ENCODE results near the gene KCTD18.

KCTD18 gene

GRCh38 chr2:200472853-200473464 is 36.9 kb downstream of the KCTD18 start:
- peaks cover 18% of the 10 kb centered on the region for H3K4me1 Mint-ChIP-seq (ENCODE audit: low read depth)
- H3K27ac Mint-ChIP-seq: no peak overlapping the region
- H3K4me3 Mint-ChIP-seq: no peak overlapping the region
- H3K36me3 Mint-ChIP-seq: peaks cover 2% of the 10 kb centered on the region
- H3K27me3 Mint-ChIP-seq: no peaks in the 10 kb centered on the region
- H3K9me3 Mint-ChIP-seq (ENCODE audit: low read depth): no peaks in the 10 kb centered on the region

GRCh38 chr2:200471928-200472645 is 37.8 kb downstream of the KCTD18 start:
- Mint-ChIP-seq H3K4me1 (ENCODE audit: low read depth) (peaks cover 27% of the 10 kb centered on the region), H3K4me3 (no peak overlapping the region), H3K27ac (no peak overlapping the region), H3K27me3 (no peaks in the 10 kb centered on the region), H3K9me3 (ENCODE audit: low read depth) (no peaks in the 10 kb centered on the region), H3K36me3 (no peaks in the 10 kb centered on the region)

- no peaks in the 10 kb centered on the region for H3K36me3 Mint-ChIP-seq
- H3K4me3 Mint-ChIP-seq: no peak overlapping the region
- no peaks in the 10 kb centered on the region for H3K27me3 Mint-ChIP-seq
- no peaks in the 10 kb centered on the region for H3K9me3 Mint-ChIP-seq (ENCODE audit: low read depth)
- peaks cover 34% of the 10 kb centered on the region for H3K4me1 Mint-ChIP-seq (ENCODE audit: low read depth)
- no peak overlapping the region for H3K27ac Mint-ChIP-seq
These were observed 38.5 kb downstream of the KCTD18 start for GRCh38 chr2:200471324-200471848.

GRCh38 chr2:200470230-200470629 is 39.6 kb downstream of the KCTD18 start:
- no peak overlapping the region for H3K4me3 Mint-ChIP-seq
- H3K4me1 Mint-ChIP-seq (ENCODE audit: low read depth): peaks cover 39% of the 10 kb centered on the region
- H3K9me3 Mint-ChIP-seq (ENCODE audit: low read depth): no peaks in the 10 kb centered on the region
- no peak overlapping the region for H3K27ac Mint-ChIP-seq
- H3K36me3 Mint-ChIP-seq: no peaks in the 10 kb centered on the region
- H3K27me3 Mint-ChIP-seq: no peaks in the 10 kb centered on the region

GRCh38 chr2:200469708-200470211 is 40.1 kb downstream of the KCTD18 start:
- Mint-ChIP-seq H3K4me3 (no peak overlapping the region), H3K27ac (no peak overlapping the region)

GRCh38 chr2:200467806-200468681 is 41.8 kb downstream of the KCTD18 start:
- Mint-ChIP-seq H3K4me3 (peak overlapping the region; percentile 77), H3K9me3 (ENCODE audit: low read depth) (no peaks in the 10 kb centered on the region), H3K36me3 (no peaks in the 10 kb centered on the region)

More at GRCh38 chr2:200469708-200470211, 40.1 kb downstream of the KCTD18 start:
- H3K9me3 Mint-ChIP-seq (ENCODE audit: low read depth): no peaks in the 10 kb centered on the region
- H3K36me3 Mint-ChIP-seq: no peaks in the 10 kb centered on the region
- H3K27me3 Mint-ChIP-seq: no peaks in the 10 kb centered on the region
- H3K4me1 Mint-ChIP-seq (ENCODE audit: low read depth): peaks cover 41% of the 10 kb centered on the region

GRCh38 chr2:200466425-200467418 is 43.1 kb downstream of the KCTD18 start:
- peaks cover 2% of the 10 kb centered on the region for H3K36me3 Mint-ChIP-seq
- H3K27me3 Mint-ChIP-seq: no peaks in the 10 kb centered on the region
- H3K27ac Mint-ChIP-seq: peak overlapping the region; percentile 90
- no peaks in the 10 kb centered on the region for H3K9me3 Mint-ChIP-seq (ENCODE audit: low read depth)
- H3K4me1 Mint-ChIP-seq (ENCODE audit: low read depth): peaks cover 50% of the 10 kb centered on the region
- H3K4me3 Mint-ChIP-seq: peak overlapping the region; percentile 77

More at GRCh38 chr2:200467806-200468681, 41.8 kb downstream of the KCTD18 start:
- H3K27ac Mint-ChIP-seq: peak overlapping the region; percentile 90
- no peaks in the 10 kb centered on the region for H3K27me3 Mint-ChIP-seq
- H3K4me1 Mint-ChIP-seq (ENCODE audit: low read depth): peaks cover 49% of the 10 kb centered on the region

- peak overlapping the region; percentile 16 for H3K27ac Mint-ChIP-seq
- H3K4me3 Mint-ChIP-seq: no peak overlapping the region
- no peaks in the 10 kb centered on the region for H3K27me3 Mint-ChIP-seq
These were observed 46.4 kb downstream of the KCTD18 start for GRCh38 chr2:200463452-200463851.

GRCh38 chr2:200461846-200462710 is 47.8 kb downstream of the KCTD18 start:
- Mint-ChIP-seq H3K36me3 (peaks cover 2% of the 10 kb centered on the region), H3K9me3 (ENCODE audit: low read depth) (no peaks in the 10 kb centered on the region), H3K4me3 (no peak overlapping the region), H3K27ac (no peak overlapping the region), H3K4me1 (ENCODE audit: low read depth) (peaks cover 23% of the 10 kb centered on the region), H3K27me3 (no peaks in the 10 kb centered on the region)

More at GRCh38 chr2:200463452-200463851, 46.4 kb downstream of the KCTD18 start:
- peaks cover 37% of the 10 kb centered on the region for H3K4me1 Mint-ChIP-seq (ENCODE audit: low read depth)
- peaks cover 2% of the 10 kb centered on the region for H3K36me3 Mint-ChIP-seq
- H3K9me3 Mint-ChIP-seq (ENCODE audit: low read depth): no peaks in the 10 kb centered on the region

GRCh38 chr2:200459101-200459500 is 50.8 kb downstream of the KCTD18 start:
- Mint-ChIP-seq H3K36me3 (peaks cover 2% of the 10 kb centered on the region), H3K9me3 (ENCODE audit: low read depth) (no peaks in the 10 kb centered on the region), H3K4me3 (no peak overlapping the region), H3K27ac (no peak overlapping the region), H3K4me1 (ENCODE audit: low read depth) (peaks cover 8% of the 10 kb centered on the region), H3K27me3 (no peaks in the 10 kb centered on the region)

- Mint-ChIP-seq H3K27ac (no peak overlapping the region), H3K36me3 (no peaks in the 10 kb centered on the region)
These were observed 53.3 kb downstream of the KCTD18 start for GRCh38 chr2:200456567-200456966.

GRCh38 chr2:200455958-200456421 is 53.9 kb downstream of the KCTD18 start:
- H3K27ac Mint-ChIP-seq: no peak overlapping the region
- H3K9me3 Mint-ChIP-seq (ENCODE audit: low read depth): no peaks in the 10 kb centered on the region
- no peak overlapping the region for H3K4me3 Mint-ChIP-seq
- H3K36me3 Mint-ChIP-seq: no peaks in the 10 kb centered on the region
- no peaks in the 10 kb centered on the region for H3K4me1 Mint-ChIP-seq (ENCODE audit: low read depth)
- no peaks in the 10 kb centered on the region for H3K27me3 Mint-ChIP-seq

More at GRCh38 chr2:200456567-200456966, 53.3 kb downstream of the KCTD18 start:
- Mint-ChIP-seq H3K4me3 (no peak overlapping the region), H3K4me1 (ENCODE audit: low read depth) (no peaks in the 10 kb centered on the region), H3K9me3 (ENCODE audit: low read depth) (no peaks in the 10 kb centered on the region), H3K27me3 (no peaks in the 10 kb centered on the region)

Data from activated naive CD8-positive, alpha-beta T cell (primary cell).